GM23338 (cell line): ENCODE measurements around the gene PEAK3. TPM values are rescaled to one million over a fixed set of nuclear protein-coding genes. Genes with fewer than 3 reads are reported as not detected.

Source experiments
- ATAC-seq: fragments of 200-7000 bp; cut with Tn5 transposase; 3 replicates; pipeline ENCODE4 v1.9.1; 2020
- DNase-seq: peaks from one replicate; pipeline ENCODE4 v3.0.0-alpha.2; 2015; ENCODE audit warnings: low spot score
- H2AFZ ChIP-seq: fragments of 200-600 bp; sonication (generic); 2 replicates; pipeline ENCODE4 v1.8.0; 2016; ENCODE audit warnings: antibody characterized with exemption, mild to moderate bottlenecking, moderate library complexity
- H3F3A ChIP-seq: fragments of 200-600 bp; sonication (generic); replicated peaks from 2 replicates; pipeline ENCODE4 v1.8.0; 2017; ENCODE audit warnings: antibody characterized with exemption, mixed run types, low read depth
- H3K27ac ChIP-seq: fragments of 200-600 bp; sonication (generic); 2 replicates; pipeline ENCODE4 v1.6.1; 2016; ENCODE audit warnings: low read depth
- H3K27me3 ChIP-seq: fragments of 200-600 bp; sonication (generic); 2 replicates; pipeline ENCODE4 v1.8.0; 2016; ENCODE audit warnings: mild to moderate bottlenecking, mixed run types, moderate library complexity; ENCODE audit not compliant: insufficient read depth
- H3K36me3 ChIP-seq: fragments of 200-600 bp; sonication (generic); 2 replicates; pipeline ENCODE4 v1.8.0; 2016; ENCODE audit warnings: mild to moderate bottlenecking; ENCODE audit not compliant: insufficient read depth
- H3K4me1 ChIP-seq: fragments of 200-600 bp; sonication (generic); 2 replicates; pipeline ENCODE4 v1.8.0; 2016; ENCODE audit warnings: mild to moderate bottlenecking, moderate library complexity; ENCODE audit not compliant: insufficient read depth
- H3K4me2 ChIP-seq: fragments of 200-600 bp; sonication (generic); 2 replicates; pipeline ENCODE4 v1.7.1; 2017; ENCODE audit warnings: mixed run types
- H3K4me3 ChIP-seq: fragments of 200-600 bp; sonication (generic); 2 replicates; pipeline ENCODE4 v1.6.1; 2016; ENCODE audit warnings: mixed run types
- H3K79me2 ChIP-seq: fragments of 200-600 bp; sonication (generic); replicated peaks from 2 replicates; pipeline ENCODE4 v1.8.0; 2017; ENCODE audit warnings: mild to moderate bottlenecking; ENCODE audit not compliant: insufficient read depth
- H3K9me2 ChIP-seq: fragments of 200-600 bp; sonication (generic); 2 replicates; pipeline ENCODE4 v1.8.0; 2017; ENCODE audit not compliant: insufficient read depth
- H4K20me1 ChIP-seq: fragments of 200-600 bp; sonication (generic); replicated peaks from 2 replicates; pipeline ENCODE4 v1.8.0; 2017; ENCODE audit warnings: mild to moderate bottlenecking; ENCODE audit not compliant: insufficient read depth
- H3K27ac Mint-ChIP-seq: 2 replicates; pipeline ENCODE4 v1.8.0; 2020; ENCODE audit warnings: inconsistent platforms, mild to moderate bottlenecking, moderate library complexity, mixed read lengths
- H3K27me3 Mint-ChIP-seq: 3 replicates; pipeline ENCODE4 v1.8.0; 2022; ENCODE audit warnings: low read depth, mild to moderate bottlenecking, moderate library complexity, mixed read lengths, inconsistent platforms; ENCODE audit not compliant: insufficient read depth, poor library complexity
- H3K36me3 Mint-ChIP-seq: 3 replicates; pipeline ENCODE4 v1.8.0; 2021; ENCODE audit warnings: low read depth, mild to moderate bottlenecking, inconsistent platforms, moderate library complexity, mixed read lengths
- H3K4me1 Mint-ChIP-seq: 3 replicates; pipeline ENCODE4 v1.8.0; 2020; ENCODE audit warnings: mild to moderate bottlenecking, inconsistent platforms, mixed read lengths
- H3K4me3 Mint-ChIP-seq: 3 replicates; pipeline ENCODE4 v1.8.0; 2021; ENCODE audit warnings: moderate library complexity, mild to moderate bottlenecking, inconsistent platforms, mixed read lengths
- H3K9me3 Mint-ChIP-seq: 3 replicates; pipeline ENCODE4 v1.8.0; 2020; ENCODE audit warnings: moderate library complexity, mild to moderate bottlenecking, inconsistent platforms, mixed read lengths
- CREB1 ChIP-seq: fragments of 250-450 bp; sonication (Bioruptor Pico); IDR thresholded peaks from 2 replicates; pipeline ENCODE4 v1.5.0; 2020; ENCODE audit warnings: low read depth, mild to moderate bottlenecking, moderate library complexity
- EZH2 ChIP-seq: fragments of 200-600 bp; sonication (generic); IDR thresholded peaks from one replicate; pipeline ENCODE4 v1.8.0; 2017; ENCODE audit warnings: antibody characterized with exemption, mild to moderate bottlenecking, low read depth; ENCODE audit not compliant: unreplicated experiment
- JUNB ChIP-seq: IDR thresholded peaks from one replicate; pipeline ENCODE4 v1.6.1; 2016; ENCODE audit warnings: antibody characterized with exemption; ENCODE audit not compliant: unreplicated experiment
- NANOG ChIP-seq: IDR thresholded peaks from 2 replicates; pipeline ENCODE4 v1.6.1; 2016; ENCODE audit warnings: antibody characterized with exemption, borderline replicate concordance
- POLR2AphosphoS5 ChIP-seq: IDR thresholded peaks from 2 replicates; pipeline ENCODE4 v1.6.1; 2016; ENCODE audit warnings: antibody characterized with exemption, low read depth
- STAT1 ChIP-seq: IDR thresholded peaks from one replicate; pipeline ENCODE4 v1.6.1; 2016; ENCODE audit warnings: antibody characterized with exemption; ENCODE audit not compliant: unreplicated experiment
- ZNF114 ChIP-seq: fragments of 250-450 bp; sonication (Bioruptor Pico); IDR thresholded peaks from 2 replicates; pipeline ENCODE4 v1.5.0; 2020; ENCODE audit warnings: mild to moderate bottlenecking, moderate library complexity
- ZNF331 ChIP-seq: fragments of 250-450 bp; sonication (Bioruptor Pico); IDR thresholded peaks from 2 replicates; pipeline ENCODE4 v1.5.0; 2020; ENCODE audit warnings: low read depth, mild to moderate bottlenecking, moderate library complexity
- polyA plus RNA-seq: library from polyadenylated mRNA; unstranded; fragments of >200 nt; fragmentation: Nextera tagmentation; extraction: Ambion mirVana; gene quantifications from 2 replicates; pipeline ENCODE4 v1.2.1, GENCODE V29; 2016
- total RNA-seq: library from RNA; depleted of rRNA; stranded (reverse); fragments of >200 nt; shearing (Covaris generic); gene quantifications from 2 replicates; pipeline ENCODE4 v1.2.3, GENCODE V29; 2014
- TF ChIP-seq, protein P1 (sequence below): fragments of 250-450 bp; sonication (Bioruptor Pico); IDR thresholded peaks from 2 replicates; pipeline ENCODE4 v1.5.0; 2020; ENCODE audit warnings: mild to moderate bottlenecking, moderate library complexity
- TF ChIP-seq, protein P2 (sequence below): IDR thresholded peaks from 2 replicates; pipeline ENCODE4 v1.6.1; 2016; ENCODE audit warnings: antibody characterized with exemption
- TF ChIP-seq, protein P3 (sequence below), 2 experiments: fragments of 200-600 bp in 1 of 2; sonication (generic) in 1 of 2; conservative IDR thresholded peaks; 2 replicates each; pipeline versions ENCODE4 v1.5.1 to v1.6.1; 2016 to 2017; ENCODE audit warnings: antibody characterized with exemption in 2 of 2, low read depth in 2 of 2, mild to moderate bottlenecking in 2 of 2, moderate library complexity in 1 of 2

The PEAK3 gene
- total and polyA plus RNA-seq, 2 experiments from 2014 or later: not detected

DNA sequence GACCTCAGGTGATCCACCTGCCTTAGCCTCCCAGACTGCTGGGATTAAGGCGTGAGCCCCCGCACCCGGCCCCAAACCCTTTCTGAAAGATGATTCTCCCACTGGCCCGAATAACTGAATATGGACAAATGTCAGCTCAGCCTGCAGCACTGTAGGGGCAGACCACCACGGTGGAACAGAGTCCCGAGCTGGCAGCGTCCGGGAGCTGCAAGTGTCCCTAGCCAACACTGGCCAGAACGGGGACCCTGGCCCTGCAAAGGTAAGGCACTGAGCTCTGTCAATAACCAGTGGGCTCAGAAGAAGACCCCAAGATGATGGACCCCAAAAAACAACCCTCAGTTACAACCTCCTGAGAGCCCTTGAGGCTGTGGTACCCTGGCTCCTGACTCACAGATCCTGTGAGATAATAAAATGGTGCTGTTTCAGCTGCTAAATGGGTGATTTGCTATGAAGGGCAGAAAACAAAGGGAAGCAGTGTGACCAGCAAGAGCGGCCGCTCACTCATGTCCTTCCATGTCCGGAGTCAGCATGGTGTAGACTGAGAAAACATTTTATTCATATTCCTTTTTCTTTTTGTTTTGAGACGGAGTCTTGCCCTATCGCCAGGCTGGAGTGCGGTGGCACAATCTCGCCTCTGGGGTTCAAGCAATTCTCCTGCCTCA, 44.9 kb upstream of the PEAK3 start:
- peaks cover 60% of the 10 kb centered on the region for H3K79me2 ChIP-seq
- H3K4me3 Mint-ChIP-seq: peak overlapping the region; percentile 52
- H2AFZ ChIP-seq: no peak overlapping the region
- H3K27me3 ChIP-seq: no peaks in the 10 kb centered on the region
- H3K36me3 Mint-ChIP-seq: peaks cover 32% of the 10 kb centered on the region
- TF ChIP-seq, protein P1, sequence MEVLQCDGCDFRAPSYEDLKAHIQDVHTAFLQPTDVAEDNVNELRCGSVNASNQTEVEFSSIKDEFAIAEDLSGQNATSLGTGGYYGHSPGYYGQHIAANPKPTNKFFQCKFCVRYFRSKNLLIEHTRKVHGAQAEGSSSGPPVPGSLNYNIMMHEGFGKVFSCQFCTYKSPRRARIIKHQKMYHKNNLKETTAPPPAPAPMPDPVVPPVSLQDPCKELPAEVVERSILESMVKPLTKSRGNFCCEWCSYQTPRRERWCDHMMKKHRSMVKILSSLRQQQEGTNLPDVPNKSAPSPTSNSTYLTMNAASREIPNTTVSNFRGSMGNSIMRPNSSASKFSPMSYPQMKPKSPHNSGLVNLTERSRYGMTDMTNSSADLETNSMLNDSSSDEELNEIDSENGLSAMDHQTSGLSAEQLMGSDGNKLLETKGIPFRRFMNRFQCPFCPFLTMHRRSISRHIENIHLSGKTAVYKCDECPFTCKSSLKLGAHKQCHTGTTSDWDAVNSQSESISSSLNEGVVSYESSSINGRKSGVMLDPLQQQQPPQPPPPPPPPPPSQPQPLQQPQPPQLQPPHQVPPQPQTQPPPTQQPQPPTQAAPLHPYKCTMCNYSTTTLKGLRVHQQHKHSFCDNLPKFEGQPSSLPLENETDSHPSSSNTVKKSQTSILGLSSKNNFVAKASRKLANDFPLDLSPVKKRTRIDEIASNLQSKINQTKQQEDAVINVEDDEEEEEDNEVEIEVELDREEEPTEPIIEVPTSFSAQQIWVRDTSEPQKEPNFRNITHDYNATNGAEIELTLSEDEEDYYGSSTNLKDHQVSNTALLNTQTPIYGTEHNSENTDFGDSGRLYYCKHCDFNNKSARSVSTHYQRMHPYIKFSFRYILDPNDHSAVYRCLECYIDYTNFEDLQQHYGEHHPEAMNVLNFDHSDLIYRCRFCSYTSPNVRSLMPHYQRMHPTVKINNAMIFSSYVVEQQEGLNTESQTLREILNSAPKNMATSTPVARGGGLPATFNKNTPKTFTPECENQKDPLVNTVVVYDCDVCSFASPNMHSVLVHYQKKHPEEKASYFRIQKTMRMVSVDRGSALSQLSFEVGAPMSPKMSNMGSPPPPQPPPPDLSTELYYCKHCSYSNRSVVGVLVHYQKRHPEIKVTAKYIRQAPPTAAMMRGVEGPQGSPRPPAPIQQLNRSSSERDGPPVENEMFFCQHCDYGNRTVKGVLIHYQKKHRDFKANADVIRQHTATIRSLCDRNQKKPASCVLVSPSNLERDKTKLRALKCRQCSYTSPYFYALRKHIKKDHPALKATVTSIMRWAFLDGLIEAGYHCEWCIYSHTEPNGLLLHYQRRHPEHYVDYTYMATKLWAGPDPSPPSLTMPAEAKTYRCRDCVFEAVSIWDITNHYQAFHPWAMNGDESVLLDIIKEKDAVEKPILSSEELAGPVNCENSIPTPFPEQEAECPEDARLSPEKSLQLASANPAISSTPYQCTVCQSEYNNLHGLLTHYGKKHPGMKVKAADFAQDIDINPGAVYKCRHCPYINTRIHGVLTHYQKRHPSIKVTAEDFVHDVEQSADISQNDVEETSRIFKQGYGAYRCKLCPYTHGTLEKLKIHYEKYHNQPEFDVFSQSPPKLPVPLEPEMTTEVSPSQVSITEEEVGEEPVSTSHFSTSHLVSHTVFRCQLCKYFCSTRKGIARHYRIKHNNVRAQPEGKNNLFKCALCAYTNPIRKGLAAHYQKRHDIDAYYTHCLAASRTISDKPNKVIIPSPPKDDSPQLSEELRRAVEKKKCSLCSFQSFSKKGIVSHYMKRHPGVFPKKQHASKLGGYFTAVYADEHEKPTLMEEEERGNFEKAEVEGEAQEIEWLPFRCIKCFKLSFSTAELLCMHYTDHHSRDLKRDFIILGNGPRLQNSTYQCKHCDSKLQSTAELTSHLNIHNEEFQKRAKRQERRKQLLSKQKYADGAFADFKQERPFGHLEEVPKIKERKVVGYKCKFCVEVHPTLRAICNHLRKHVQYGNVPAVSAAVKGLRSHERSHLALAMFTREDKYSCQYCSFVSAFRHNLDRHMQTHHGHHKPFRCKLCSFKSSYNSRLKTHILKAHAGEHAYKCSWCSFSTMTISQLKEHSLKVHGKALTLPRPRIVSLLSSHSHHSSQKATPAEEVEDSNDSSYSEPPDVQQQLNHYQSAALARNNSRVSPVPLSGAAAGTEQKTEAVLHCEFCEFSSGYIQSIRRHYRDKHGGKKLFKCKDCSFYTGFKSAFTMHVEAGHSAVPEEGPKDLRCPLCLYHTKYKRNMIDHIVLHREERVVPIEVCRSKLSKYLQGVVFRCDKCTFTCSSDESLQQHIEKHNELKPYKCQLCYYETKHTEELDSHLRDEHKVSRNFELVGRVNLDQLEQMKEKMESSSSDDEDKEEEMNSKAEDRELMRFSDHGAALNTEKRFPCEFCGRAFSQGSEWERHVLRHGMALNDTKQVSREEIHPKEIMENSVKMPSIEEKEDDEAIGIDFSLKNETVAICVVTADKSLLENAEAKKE (CRISPR knock-in tag): no peak
- TF ChIP-seq ZNF114 (no peak), ZNF331 (CRISPR knock-in tag) (no peak), EZH2 (no peak), JUNB (no peak), STAT1 (no peak), NANOG (no peak), CREB1 (CRISPR knock-in tag) (no peak), POLR2AphosphoS5 (no peak)
- TF ChIP-seq, protein P2, sequence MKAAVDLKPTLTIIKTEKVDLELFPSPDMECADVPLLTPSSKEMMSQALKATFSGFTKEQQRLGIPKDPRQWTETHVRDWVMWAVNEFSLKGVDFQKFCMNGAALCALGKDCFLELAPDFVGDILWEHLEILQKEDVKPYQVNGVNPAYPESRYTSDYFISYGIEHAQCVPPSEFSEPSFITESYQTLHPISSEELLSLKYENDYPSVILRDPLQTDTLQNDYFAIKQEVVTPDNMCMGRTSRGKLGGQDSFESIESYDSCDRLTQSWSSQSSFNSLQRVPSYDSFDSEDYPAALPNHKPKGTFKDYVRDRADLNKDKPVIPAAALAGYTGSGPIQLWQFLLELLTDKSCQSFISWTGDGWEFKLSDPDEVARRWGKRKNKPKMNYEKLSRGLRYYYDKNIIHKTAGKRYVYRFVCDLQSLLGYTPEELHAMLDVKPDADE: no peak
- TF ChIP-seq, protein P3, sequence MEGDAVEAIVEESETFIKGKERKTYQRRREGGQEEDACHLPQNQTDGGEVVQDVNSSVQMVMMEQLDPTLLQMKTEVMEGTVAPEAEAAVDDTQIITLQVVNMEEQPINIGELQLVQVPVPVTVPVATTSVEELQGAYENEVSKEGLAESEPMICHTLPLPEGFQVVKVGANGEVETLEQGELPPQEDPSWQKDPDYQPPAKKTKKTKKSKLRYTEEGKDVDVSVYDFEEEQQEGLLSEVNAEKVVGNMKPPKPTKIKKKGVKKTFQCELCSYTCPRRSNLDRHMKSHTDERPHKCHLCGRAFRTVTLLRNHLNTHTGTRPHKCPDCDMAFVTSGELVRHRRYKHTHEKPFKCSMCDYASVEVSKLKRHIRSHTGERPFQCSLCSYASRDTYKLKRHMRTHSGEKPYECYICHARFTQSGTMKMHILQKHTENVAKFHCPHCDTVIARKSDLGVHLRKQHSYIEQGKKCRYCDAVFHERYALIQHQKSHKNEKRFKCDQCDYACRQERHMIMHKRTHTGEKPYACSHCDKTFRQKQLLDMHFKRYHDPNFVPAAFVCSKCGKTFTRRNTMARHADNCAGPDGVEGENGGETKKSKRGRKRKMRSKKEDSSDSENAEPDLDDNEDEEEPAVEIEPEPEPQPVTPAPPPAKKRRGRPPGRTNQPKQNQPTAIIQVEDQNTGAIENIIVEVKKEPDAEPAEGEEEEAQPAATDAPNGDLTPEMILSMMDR (conservative IDR thresholded peaks at IDR 0.05; ENCODE audit: low read depth in 2 of 2): no peak
- 0 out of 2 replicates have a peak, but pooled peaks cover 3% of the 10 kb centered on the region for H3F3A ChIP-seq
- ATAC-seq (no peak), DNase-seq (no peak)
- no peak overlapping the region; the same call in 1 of the 2 replicates for H3K4me3 ChIP-seq
- H3K4me1 ChIP-seq: peaks cover 20% of the 10 kb centered on the region
- peaks cover 10% of the 10 kb centered on the region; the same call in 1 of the 2 replicates for H4K20me1 ChIP-seq
- H3K9me2 ChIP-seq: no peaks in the 10 kb centered on the region
- H3K36me3 ChIP-seq: no peaks in the 10 kb centered on the region
- H3K4me2 ChIP-seq: peak overlapping the region; percentile 93; the same call in 1 of the 2 replicates
- peaks cover 3% of the 10 kb centered on the region; the same call in 1 of the 3 replicates for H3K9me3 Mint-ChIP-seq
- peaks cover 37% of the 10 kb centered on the region for H3K27me3 Mint-ChIP-seq
- peak overlapping the region; percentile 61; the same call in 1 of the 2 replicates for H3K27ac ChIP-seq
- peaks cover 39% of the 10 kb centered on the region for H3K4me1 Mint-ChIP-seq
- 0 out of 2 replicates have a peak overlapping the region, but pooled peaks have one; percentile 95 for H3K27ac Mint-ChIP-seq
